MM.1S (cell line): Measurements from ENCODE around the gene ADGRE1.

Experiments used
- DNase-seq: peaks from one replicate; pipeline ENCODE4 v3.0.0-alpha.2; 2015
- H2AFZ ChIP-seq: fragments of 300-600 bp; sonication (generic); 2 replicates; pipeline ENCODE4 v1.6.0; 2016; ENCODE audit warnings: antibody characterized with exemption, low read length
- H3F3A ChIP-seq: fragments of 300-600 bp; sonication (generic); 2 replicates; pipeline ENCODE4 v1.6.1; 2016; ENCODE audit warnings: mild to moderate bottlenecking, antibody characterized with exemption, low read length, moderate library complexity, mixed read lengths; ENCODE audit not compliant: insufficient read depth
- H3K27ac ChIP-seq: fragments of 300-600 bp; sonication (generic); 2 replicates; pipeline ENCODE4 v1.5.1; 2016; ENCODE audit warnings: mild to moderate bottlenecking, low read length
- H3K27me3 ChIP-seq: fragments of 300-600 bp; sonication (generic); replicated peaks from 2 replicates; pipeline ENCODE4 v1.6.0; 2016; ENCODE audit warnings: low read length; ENCODE audit not compliant: insufficient read depth
- H3K36me3 ChIP-seq: fragments of 300-600 bp; sonication (generic); replicated peaks from 2 replicates; pipeline ENCODE4 v1.6.1; 2016; ENCODE audit warnings: mild to moderate bottlenecking, low read length, mixed read lengths; ENCODE audit not compliant: insufficient read depth
- H3K4me1 ChIP-seq: fragments of 300-600 bp; sonication (generic); 2 replicates; pipeline ENCODE4 v1.6.1; 2016; ENCODE audit warnings: low read length, mixed read lengths
- H3K4me2 ChIP-seq: fragments of 300-600 bp; sonication (generic); 2 replicates; pipeline ENCODE4 v1.6.0; 2016; ENCODE audit warnings: low read depth, low read length
- H3K4me3 ChIP-seq: fragments of 300-600 bp; sonication (generic); 2 replicates; pipeline ENCODE4 v1.5.1; 2016; ENCODE audit warnings: low read length, mixed read lengths
- H3K79me2 ChIP-seq: fragments of 300-600 bp; sonication (generic); 2 replicates; pipeline ENCODE4 v1.6.1; 2016; ENCODE audit warnings: mixed run types, low read length, mixed read lengths
- H3K9ac ChIP-seq: fragments of 300-600 bp; sonication (generic); 2 replicates; pipeline ENCODE4 v1.6.1; 2016; ENCODE audit warnings: low read length, mixed read lengths
- H3K9me2 ChIP-seq: fragments of 300-600 bp; sonication (generic); replicated peaks from 2 replicates; pipeline ENCODE4 v1.6.1; 2016; ENCODE audit warnings: mild to moderate bottlenecking, low read length, mixed read lengths; ENCODE audit not compliant: insufficient read depth
- H3K9me3 ChIP-seq: fragments of 300-600 bp; sonication (generic); replicated peaks from 2 replicates; pipeline ENCODE4 v1.6.1; 2016; ENCODE audit warnings: mild to moderate bottlenecking, low read length, mixed read lengths; ENCODE audit not compliant: insufficient read depth
- H4K20me1 ChIP-seq: fragments of 300-600 bp; sonication (generic); 2 replicates; pipeline ENCODE4 v1.6.1; 2016; ENCODE audit warnings: mild to moderate bottlenecking, low read length, moderate library complexity, mixed read lengths; ENCODE audit not compliant: insufficient read depth
- EZH2 ChIP-seq: fragments of 300-600 bp; sonication (generic); optimal IDR thresholded peaks from 2 replicates; pipeline ENCODE3; 2017; ENCODE audit warnings: low read depth, mild to moderate bottlenecking, antibody characterized with exemption, low read length, mixed read lengths
- EZH2phosphoT487 ChIP-seq: fragments of 300-600 bp; sonication (generic); IDR thresholded peaks from 2 replicates; pipeline ENCODE4 v1.6.1; 2018; ENCODE audit warnings: antibody characterized with exemption, low read length
- TF ChIP-seq, protein P1 (sequence below): fragments of 300-600 bp; sonication (generic); IDR thresholded peaks from 2 replicates; pipeline ENCODE4 v1.5.1; 2016; ENCODE audit warnings: antibody characterized with exemption, low read length, mixed read lengths

Gene ADGRE1

GRCh38 chr19:6894313-6894712 is 6.9 kb downstream of the ADGRE1 start:
- Histone ChIP-seq H3K4me3 (no peak overlapping the region), H3K4me2 (no peak overlapping the region), H3F3A (no peaks in the 10 kb centered on the region), H2AFZ (no peak overlapping the region), H3K27me3 (peaks cover 73% of the 10 kb centered on the region), H3K4me1 (no peaks in the 10 kb centered on the region), H3K9ac (no peak overlapping the region), H3K9me3 (no peaks in the 10 kb centered on the region), H3K9me2 (no peaks in the 10 kb centered on the region), H4K20me1 (no peaks in the 10 kb centered on the region), H3K79me2 (no peaks in the 10 kb centered on the region), H3K27ac (no peak overlapping the region), H3K36me3 (no peaks in the 10 kb centered on the region)
- DNase-seq, result no peak
- TF ChIP-seq EZH2, result no peak
- TF ChIP-seq, protein P1, sequence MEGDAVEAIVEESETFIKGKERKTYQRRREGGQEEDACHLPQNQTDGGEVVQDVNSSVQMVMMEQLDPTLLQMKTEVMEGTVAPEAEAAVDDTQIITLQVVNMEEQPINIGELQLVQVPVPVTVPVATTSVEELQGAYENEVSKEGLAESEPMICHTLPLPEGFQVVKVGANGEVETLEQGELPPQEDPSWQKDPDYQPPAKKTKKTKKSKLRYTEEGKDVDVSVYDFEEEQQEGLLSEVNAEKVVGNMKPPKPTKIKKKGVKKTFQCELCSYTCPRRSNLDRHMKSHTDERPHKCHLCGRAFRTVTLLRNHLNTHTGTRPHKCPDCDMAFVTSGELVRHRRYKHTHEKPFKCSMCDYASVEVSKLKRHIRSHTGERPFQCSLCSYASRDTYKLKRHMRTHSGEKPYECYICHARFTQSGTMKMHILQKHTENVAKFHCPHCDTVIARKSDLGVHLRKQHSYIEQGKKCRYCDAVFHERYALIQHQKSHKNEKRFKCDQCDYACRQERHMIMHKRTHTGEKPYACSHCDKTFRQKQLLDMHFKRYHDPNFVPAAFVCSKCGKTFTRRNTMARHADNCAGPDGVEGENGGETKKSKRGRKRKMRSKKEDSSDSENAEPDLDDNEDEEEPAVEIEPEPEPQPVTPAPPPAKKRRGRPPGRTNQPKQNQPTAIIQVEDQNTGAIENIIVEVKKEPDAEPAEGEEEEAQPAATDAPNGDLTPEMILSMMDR, result no peak
- TF ChIP-seq EZH2phosphoT487, result no peak

DNA sequence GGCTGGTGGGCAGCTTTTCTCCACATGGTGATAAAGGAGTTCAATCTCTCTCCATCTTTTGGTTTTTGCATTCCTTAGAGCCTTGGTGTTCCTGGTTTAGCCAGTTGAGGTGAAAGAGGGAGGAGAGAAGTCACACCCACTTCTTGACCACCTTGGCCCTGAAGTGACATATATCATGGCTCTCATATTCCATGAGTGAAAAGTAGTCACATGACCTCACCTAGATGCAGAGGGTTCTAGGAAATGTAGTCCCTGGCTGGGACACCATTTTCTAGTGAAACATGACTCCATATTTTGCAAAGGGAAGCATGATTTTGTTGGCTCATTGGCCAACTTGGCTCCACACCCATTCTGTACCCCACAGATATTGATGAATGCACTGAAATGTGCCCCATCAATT is 16.1 kb downstream of the ADGRE1 start:
- H3K4me3 ChIP-seq, result no peak overlapping the region
- no peaks in the 10 kb centered on the region for H3K9me2 ChIP-seq
- no peak overlapping the region for H3K9ac ChIP-seq
- no peak overlapping the region for H3K27ac ChIP-seq
- TF ChIP-seq EZH2, result no peak
- TF ChIP-seq EZH2phosphoT487, result no peak
- TF ChIP-seq, protein P1, result no peak
- H3K27me3 ChIP-seq, result peaks cover 38% of the 10 kb centered on the region
- H2AFZ ChIP-seq, result no peak overlapping the region
- H3K4me2 ChIP-seq, result no peak overlapping the region
- H3K36me3 ChIP-seq, result no peaks in the 10 kb centered on the region
- no peaks in the 10 kb centered on the region for H3K79me2 ChIP-seq
- H4K20me1 ChIP-seq, result no peaks in the 10 kb centered on the region
- no peak for DNase-seq
- H3F3A ChIP-seq, result no peaks in the 10 kb centered on the region
- H3K9me3 ChIP-seq, result no peaks in the 10 kb centered on the region
- H3K4me1 ChIP-seq, result no peaks in the 10 kb centered on the region

DNA sequence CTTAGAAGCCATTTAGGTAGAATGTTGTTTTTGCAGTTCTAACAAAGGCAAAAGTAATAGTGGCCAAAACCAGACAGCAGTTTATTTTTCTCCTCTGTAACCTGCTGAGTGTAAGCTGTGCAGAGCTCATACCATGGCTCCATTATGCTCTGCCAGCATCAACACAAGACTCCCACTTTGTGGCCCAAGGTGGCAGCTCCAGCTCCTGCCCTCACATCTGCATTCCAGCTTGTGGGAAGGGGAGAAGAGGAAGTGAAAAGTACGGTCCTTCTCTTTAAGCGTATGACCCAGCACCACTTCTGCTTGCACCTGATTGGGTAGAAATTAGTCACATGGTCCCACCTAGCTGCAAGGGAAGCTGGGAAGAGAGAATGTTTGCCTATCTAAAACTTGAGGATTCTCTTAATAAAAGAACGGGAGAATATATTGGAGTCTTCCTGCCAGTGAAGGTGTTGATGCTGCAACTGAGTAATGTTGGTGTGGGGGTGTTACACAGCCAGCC is 19.2 kb downstream of the ADGRE1 start:
- DNase-seq, result no peak
- no peak overlapping the region for H3K4me3 ChIP-seq
- H3K27ac ChIP-seq, result no peak overlapping the region
- H3K9ac ChIP-seq, result no peak overlapping the region
- no peak overlapping the region for H3K4me2 ChIP-seq
- no peaks in the 10 kb centered on the region for H3K9me3 ChIP-seq
- H3K4me1 ChIP-seq, result no peaks in the 10 kb centered on the region
- no peak overlapping the region for H2AFZ ChIP-seq
- H4K20me1 ChIP-seq, result no peaks in the 10 kb centered on the region
- H3F3A ChIP-seq, result no peaks in the 10 kb centered on the region
- no peaks in the 10 kb centered on the region for H3K36me3 ChIP-seq
- H3K79me2 ChIP-seq, result no peaks in the 10 kb centered on the region
- peaks cover 44% of the 10 kb centered on the region for H3K27me3 ChIP-seq
- TF ChIP-seq EZH2 (no peak), EZH2phosphoT487 (no peak)
- TF ChIP-seq, protein P1, result no peak
- H3K9me2 ChIP-seq, result no peaks in the 10 kb centered on the region
